DMS 273 (cell line): ENCODE results near the gene DRD2.

ENCODE experiments used
- DNase-seq: peaks from one replicate; lab custom pipeline; 2025; ENCODE audit not compliant: unreplicated experiment; lab: John Stamatoyannopoulos, UW

The DRD2 gene

DNA sequence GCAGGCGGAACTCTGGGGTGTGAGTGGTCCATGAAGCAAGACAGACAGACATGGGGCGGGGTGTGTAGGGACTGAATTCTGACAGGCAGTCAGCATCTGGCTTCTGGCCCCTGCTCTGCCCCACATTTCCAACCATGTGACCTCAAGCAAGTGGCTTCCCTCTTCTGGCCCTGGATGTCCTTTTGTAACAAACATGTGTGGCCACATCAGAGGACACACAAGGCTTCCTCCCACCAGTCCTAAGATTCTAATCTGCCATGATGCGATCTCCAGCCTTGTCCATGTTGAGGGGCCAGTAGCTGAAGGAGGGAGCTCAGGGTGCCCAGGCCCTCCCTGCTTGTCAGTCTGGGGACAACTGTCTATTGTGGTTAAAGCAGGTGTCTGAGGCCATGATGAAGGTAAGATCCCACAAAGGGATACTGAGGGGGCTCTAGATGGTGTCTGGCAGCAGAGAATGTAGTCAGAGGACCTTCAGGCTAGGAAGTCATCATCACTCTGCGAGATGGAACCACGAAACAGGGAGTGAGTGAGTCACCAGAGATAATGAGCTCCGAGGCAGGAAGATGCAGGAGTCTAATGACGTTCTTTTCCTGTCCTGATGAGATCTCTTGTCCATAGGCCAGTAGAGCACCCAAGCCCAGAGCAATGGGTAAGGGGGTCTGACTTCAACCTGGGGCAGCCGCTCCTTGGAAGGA, 27.4 kb downstream of the DRD2 start:
- DNase-seq = no peak

DNA sequence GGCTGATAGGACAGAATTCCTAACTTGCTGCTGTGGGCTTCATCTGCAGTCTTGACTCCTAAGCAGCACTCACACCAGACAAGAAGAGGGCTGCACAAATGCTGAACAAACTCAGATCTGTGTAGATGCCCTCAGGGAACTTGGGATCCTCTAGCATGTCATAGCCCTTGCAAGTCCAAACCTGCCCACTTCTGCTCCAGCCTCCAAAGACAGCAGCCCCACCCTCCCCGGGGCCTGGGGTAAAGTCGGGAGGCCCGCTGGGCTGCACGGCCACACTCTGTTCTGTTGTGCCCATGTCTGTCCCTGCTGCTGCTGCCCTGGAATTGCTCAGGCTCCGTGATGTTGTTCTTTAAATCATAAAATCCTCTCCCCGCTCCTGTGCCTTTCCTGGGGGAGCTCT, 28.3 kb downstream of the DRD2 start:
- DNase-seq = peak; percentile 38

DNA sequence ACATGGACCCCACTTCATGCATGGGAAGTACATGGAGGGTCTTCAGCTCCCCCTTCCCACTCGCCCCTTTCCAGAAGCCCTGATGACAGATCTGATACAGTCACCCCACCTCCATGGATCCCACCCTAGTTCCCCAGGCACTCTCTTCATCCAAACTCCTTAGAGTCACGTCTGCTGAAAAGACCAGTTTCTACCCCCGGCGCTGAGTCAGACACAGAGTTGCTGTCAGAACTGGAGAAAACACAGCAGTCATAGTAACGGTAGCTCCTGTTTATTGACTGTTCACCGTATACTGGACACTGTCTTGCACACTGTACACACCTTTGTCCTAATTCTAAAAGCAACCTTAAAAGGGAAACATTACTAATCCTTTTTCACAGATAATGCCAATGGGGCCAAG, 29.1 kb downstream of the DRD2 start:
- DNase-seq = no peak

DNA sequence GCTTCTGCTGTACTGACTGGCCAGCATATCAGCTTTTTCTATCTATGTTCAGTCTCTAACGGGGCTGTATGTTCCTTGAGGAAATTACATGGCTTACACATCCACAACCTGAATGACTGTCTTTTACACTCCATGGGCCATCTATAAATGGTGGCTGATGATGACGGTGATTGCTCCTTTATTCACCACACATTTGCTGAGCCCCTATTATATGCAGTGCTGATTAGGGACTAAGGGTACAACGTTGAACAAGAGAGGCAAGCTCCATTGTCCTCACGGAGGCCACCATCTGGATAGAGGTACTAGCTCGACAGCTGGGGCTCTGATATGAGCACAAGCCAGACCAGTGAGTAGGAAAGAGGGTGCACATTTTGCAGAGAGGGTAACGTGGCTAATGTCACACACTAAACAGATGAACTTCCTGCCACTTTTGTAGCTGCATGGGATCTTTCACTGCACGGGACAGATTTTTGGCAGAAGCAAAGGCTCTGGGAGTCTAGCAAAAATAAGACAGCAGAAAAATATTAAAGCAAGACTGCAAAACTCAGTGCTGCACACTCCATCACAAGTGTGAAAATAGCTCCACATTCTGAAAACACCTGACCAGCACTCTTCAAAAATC, 30.6 kb downstream of the DRD2 start:
- peak; percentile 74 for DNase-seq

DNA sequence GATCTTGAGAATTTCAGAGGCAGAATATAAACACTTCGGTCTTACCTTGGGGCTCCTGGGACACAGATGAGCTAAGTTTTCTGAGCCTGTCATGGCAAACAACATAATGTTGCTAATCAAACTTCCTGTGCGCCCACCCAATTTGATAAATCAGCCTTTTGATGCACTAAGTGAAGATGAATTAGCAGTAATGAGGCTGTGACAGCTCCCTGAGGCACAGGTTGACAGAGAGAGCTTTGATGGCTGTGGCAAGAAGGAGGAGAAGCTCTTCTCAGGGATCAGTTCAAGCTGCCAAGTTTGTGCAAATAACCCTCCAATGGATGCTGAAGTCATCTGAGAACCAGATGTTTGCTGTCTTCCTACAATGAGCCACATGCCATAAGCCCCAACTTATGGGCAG, 34.4 kb downstream of the DRD2 start:
- DNase-seq = peak; percentile 23

DNA sequence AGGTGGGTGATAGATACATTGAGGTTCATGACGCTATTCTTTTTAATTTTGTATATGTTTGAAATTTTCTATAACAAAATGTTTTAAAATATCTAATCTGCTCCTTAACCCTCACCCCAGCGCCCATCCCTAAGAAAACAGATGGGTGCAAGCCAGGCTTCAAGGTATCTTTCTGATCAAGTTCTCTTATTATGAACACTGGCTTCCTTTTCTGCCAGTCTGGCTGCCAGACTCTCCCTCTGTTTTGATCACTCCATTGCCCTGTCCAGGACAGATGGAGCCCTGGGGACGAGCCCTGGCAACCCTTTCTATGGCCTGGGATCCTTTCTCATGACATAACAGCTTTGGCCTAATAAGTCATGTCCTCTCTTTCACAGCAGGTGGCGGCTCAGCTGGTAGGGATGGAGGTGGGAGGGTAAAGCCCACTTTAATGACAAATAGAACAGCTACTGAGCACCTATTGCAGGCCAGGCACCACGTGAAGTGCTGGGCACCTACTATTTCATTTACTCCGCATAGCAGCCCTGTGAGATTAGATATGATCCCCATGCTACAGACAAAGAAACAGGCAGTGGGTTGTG, 38.4 kb downstream of the DRD2 start:
- peak; percentile 72 for DNase-seq

DNA sequence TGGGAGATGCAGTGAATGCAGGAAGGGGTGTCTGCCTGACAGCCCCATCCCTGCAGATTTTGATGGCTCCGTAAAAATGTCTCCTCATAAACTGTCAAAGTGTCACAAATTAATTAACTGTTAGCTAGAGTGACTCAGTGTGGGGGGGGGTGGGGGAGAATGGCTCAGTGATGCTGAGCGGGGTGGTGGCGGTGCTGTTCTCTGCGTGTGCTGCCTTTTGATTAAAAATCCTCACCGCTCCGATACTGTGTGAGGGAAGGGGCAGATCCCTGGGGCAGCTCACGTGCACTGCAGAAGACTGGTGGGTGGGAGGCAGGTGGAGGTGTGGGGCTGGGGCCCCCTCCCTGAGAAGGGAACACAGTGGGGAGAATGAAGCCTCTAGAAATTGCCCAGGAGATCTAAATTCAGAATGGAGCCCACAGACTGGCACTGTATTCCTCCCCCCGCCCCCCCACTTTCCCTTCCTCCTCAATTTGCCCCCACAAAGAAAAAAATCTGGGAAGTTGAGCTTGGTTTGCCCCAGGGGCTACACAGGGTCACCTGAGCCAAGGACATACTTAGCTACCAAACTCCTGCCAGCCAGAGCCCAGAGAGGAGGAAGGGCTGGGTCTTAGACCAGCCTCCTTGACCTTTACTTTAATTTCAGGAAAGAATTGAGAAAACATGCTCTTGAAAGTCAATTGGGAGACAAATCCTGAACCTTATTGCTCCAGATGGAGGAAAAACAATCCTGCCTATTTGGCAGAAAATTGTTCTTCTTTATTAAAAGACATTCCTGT, 39.8 kb downstream of the DRD2 start:
- no peak for DNase-seq

DNA sequence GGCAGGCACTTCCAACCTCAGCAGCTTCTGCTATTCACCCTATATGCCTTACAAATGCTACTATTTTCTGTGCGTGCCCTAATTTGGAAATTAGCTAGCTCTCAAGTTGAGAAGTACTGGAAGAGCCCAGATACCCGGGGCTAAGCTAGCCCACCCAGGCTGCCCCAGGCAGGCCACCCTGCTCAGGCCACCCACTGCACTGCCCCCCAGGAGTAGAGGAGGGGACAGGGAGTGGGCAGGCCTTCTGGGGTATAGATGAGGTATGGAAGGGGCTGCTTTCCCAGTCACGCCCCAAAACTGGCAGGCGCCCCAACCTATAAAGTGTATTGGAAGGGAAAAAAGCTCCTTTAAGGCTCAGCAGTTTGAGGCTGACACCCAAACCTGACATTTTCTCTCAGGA, 43.5 kb downstream of the DRD2 start:
- DNase-seq = no peak

DNA sequence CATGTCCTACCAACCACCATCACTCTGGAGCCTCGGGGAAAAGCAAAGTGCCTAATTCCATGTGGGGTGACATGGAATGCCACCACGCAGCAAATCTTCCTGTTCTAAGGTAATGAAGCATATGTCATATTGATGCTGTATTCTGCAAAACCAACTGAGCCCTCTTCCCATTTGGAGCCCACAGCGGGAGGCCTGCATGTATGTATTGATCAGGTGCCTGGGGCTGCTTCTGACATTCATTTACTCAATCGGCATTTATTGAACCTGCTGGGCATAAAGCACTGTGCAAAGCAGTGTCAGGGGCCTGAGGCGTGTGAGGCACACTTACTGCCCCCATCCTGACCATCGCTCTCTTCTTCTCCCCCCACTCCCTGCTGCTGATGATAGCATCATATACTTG, 48.5 kb downstream of the DRD2 start:
- DNase-seq = no peak

DNA sequence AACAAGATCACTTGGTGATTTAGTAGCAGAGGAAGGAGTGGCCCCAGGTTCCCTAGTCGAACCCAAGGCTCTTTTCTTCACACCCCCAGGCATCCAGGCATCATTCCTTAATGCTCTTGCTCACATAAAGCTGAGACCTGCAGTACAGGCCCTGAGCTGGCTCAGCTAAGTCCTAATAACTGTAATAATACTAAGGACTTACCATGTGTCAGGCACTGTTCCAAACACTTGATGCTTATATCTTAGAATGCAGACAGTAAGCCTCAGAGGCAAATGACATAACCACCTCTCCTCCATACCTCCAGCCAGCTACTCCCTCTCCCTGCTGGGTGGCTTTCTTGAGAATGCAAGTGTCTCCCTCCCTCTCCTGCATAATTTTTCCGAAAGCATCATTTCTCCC, 54.4 kb downstream of the DRD2 start:
- no peak for DNase-seq

DNA sequence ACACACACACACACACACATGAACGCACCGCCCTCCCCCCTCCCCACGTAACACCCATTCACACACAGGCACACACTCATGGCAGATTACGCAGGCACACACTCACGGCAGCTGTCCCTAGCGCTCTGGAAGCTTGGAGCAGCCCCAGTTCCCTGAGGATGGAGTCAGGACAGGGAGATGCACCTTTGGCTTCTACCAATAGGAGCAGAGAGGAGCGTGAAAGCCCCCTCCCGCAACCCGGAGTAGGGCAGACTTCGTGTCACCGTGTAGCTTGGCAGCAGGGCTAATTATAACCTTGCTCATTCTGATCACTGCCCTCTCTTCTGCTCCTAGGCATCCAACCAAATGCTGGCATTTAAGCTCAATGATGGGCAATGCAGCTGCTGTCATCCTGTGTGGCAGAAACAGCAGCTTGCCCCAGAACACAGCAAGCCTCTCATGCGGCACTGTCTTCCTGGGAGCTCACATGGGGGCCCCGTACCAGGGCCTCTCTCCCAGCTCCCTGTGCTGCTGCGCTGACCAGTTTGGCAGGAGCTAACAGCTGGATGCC, 55.7 kb downstream of the DRD2 start:
- no peak for DNase-seq

DNA sequence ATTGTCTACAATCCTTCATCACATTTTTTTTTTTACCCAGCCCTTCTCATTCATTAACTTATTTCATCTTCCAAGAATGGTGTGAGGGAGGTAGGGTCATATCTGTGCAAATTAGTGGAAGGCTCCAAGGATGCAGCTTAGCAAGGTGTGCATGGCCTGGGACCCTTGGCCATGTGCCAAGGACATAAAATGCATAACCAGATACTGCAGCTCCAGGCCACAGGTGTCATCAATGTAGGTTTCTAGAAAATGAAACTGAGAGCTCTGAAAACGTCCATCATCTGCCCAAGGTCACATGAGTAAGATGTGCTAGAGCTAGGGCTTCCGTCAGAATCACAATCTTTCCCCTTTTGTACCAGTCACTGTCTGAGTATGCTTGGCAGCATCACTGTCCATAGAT, 57.8 kb downstream of the DRD2 start:
- no peak for DNase-seq

DNA sequence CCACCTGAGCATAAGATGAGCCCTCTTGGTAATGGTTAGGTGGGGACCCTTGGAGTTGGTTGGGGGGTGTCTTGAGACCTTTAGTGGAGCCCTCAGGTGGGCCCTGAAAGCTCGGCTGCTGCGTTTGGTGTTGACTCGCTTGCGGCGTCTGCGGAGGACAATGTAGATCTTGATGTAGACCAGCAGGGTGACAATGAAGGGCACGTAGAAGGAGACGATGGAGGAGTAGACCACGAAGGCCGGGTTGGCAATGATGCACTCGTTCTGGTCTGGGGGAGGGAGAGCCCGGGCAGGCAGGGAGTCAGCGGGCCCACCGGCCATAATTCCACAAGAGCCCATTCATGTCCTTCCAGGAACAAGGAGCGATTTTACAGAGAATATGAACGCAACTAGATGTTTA, 59.9 kb downstream of the DRD2 start:
- DNase-seq = no peak

DNA sequence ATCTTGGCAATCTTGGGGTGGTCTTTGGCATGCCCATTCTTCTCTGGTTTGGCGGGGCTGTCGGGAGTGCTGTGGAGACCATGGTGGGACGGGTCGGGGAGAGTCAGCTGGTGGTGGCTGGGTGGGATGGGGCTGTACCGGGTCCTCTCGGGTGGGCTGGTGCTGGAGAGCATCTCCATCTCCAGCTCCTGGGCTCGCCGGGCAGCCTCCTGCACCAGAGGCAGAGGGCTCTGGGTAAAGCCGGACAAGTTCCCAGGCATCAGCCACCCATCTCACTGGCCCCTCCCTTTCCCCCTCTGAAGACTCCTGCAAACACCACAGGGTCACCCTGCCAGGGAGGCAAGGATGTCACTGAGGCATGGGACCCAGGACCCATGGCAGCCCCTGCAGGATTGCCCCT, 62.5 kb downstream of the DRD2 start:
- DNase-seq = no peak

DNA sequence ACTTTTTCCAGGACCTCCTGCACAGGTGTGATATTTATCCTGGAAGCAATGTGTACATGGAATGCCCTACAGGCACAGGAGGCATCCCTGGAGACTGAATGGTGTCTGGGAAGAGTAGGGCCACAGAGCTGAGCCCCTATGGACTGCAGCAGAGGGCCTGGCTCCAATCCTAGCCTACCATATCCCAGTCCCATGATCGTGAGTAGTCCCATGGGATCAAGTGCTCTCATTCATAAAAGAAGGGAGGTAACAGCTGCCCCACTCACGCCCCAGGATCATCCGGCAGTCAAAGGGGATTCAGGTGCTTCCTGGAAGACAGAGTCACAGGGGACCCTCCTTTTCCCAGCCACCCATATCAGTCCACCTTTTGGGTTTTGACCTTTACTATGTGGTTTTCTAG, 63.7 kb downstream of the DRD2 start:
- no peak for DNase-seq

DNA sequence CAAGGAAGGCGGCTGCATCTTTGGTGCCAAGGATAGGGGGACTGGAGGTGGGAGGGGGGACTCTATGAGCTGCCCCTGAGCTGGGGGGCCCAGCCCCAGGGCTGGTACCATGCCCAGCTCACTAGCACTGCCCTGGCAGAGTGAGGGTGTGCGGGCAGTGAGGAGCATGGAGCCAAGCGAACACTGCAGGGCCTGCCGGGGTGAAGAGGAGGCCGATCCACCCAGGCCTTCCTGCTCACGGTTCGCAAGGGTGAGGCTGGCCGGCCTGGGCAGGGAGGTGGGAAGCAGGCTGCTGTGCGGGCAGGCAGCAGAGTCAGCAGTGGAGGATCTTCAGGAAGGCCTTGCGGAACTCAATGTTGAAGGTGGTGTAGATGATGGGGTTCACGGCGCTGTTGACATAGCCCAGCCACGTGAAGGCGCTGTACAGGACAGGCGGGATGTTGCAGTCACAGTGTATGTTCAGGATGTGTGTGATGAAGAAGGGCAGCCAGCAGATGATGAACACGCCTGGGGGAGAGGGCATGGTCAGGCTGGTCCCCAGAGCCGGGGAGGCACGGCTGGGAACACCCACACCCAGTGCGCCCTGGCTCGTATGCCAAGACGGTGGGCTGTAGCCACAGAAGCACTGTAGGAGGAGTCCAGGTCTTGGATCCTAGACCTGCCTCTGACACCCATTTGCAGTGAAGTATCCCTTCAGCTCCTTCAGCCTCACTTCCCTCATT, 64.6 kb downstream of the DRD2 start:
- DNase-seq = no peak

DNA sequence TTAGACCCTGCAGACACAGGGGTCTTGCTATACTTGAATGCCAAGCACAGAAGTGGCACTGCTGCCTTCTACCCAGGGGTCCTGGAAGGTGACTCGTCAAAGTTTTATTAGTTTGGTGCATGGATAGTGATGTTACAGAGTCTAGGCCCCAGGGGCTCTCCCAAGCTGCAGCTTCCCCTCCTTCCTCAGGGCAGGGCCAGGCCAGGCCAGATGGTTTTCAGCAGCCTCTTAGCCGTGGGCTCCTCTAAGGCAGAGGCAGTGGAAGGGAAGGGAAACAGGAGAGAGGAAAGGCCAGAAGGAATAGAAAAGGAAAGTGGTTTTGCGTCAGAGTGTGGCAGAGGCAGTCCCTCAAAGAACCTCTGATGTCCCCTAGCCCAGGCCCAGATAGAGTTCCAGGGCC, 65.7 kb downstream of the DRD2 start:
- no peak for DNase-seq

DNA sequence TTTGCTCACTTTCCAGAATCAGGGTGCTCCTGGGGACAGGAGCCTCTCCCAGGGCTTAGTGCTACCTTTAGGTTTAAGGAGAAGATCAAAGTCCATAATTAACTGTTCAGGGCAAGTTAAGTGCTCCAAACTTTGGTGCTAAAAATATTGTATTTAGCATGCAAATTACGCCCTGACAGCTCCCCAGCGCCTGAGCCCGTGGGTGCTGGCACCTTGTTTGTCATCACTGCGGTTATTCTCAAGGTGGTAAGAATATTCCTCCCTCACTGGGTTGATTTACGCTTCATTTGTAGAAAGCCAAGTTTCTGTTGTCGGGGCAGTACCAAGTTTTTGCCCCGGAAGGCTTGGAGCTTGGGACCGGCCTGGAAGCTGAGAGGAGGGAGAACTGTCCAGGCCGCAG, 66.3 kb downstream of the DRD2 start:
- no peak for DNase-seq

DNA sequence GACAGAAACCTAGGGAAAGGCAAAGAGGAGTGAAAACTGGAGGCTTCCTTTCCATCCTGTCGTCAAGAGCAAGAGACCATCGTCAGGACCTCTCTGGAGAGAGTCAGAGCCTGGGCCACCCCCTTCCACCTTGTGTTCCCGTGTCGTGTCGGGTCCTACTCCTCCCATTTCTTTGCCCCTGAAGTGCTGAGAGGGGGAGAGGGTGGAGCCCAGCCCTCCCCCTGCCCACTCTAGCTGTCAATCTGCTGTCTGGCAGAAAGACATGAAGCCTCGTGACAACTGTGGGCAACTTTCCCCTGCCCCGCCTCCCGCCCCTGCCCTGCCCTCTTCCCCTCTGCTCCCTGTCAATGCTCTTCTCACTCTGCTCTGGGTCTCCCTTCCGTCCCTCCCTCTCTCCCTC, 67.0 kb downstream of the DRD2 start:
- no peak for DNase-seq

DNA sequence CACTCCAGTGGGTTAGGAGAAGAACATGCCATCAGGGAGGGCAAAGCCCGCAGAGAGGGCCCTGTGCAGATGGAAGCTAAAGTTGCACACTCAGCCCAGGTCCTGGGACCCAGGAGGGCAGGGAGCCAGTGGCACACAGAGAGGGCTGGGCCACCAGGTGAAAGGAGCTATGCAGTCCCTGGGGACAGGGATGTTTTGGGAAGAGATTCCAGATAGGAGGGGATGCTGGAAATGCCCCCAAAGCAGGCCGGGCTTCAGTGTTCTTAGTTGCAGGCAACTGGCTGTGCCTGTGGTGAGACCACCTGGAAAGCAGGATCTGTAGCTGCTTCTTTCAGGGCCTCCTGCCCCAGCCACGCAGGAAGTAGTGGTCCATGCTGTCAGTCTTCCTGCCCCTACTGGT, 68.0 kb downstream of the DRD2 start:
- no peak for DNase-seq
